Psoas muscle (tissue), 8 donors: ENCODE data around the gene PRKCH. TPM values are rescaled to one million over a fixed set of nuclear protein-coding genes. Genes with fewer than 3 reads are reported as not detected.

Source experiments
- ATAC-seq, 4 donors: fragments of 200-7000 bp; cut with Tn5 transposase; one replicate each; pipeline ENCODE4 v1.9.1; 2020; ENCODE audit warnings: moderate library complexity in 3 of 4, mild to moderate bottlenecking in 2 of 4
- DNase-seq, 2 donors: peaks; one replicate each; pipeline ENCODE4 v3.0.0-alpha.2; 2020
- H3K27ac ChIP-seq: fragments of 200-600 bp; one replicate; pipeline ENCODE4 v1.8.0; 2022
- H3K27me3 ChIP-seq, 3 donors: fragments of 200-600 bp in 1 of 3; one replicate each; pipeline versions ENCODE4 v1.6.1 to v1.8.0; 2013 to 2022; ENCODE audit warnings: low read length in 2 of 3, mild to moderate bottlenecking in 2 of 3, moderate library complexity in 1 of 3; ENCODE audit not compliant: insufficient read depth in 3 of 3
- H3K36me3 ChIP-seq, 2 donors: fragments of 200-600 bp in 1 of 2; one replicate each; pipeline versions ENCODE4 v1.6.1 to v1.8.0; 2013 to 2022; ENCODE audit warnings: low read depth in 1 of 2, mild to moderate bottlenecking in 1 of 2, moderate library complexity in 1 of 2; ENCODE audit not compliant: insufficient read depth in 1 of 2
- H3K4me1 ChIP-seq: fragments of 200-600 bp; one replicate; pipeline ENCODE4 v1.8.0; 2022
- H3K4me3 ChIP-seq: fragments of 200-600 bp; one replicate; pipeline ENCODE4 v1.8.0; 2022; ENCODE audit warnings: mild to moderate bottlenecking
- H3K9me3 ChIP-seq: fragments of 200-600 bp; one replicate; pipeline ENCODE4 v1.8.0; 2022
- CTCF ChIP-seq: fragments of 200-600 bp; IDR thresholded peaks from one replicate; pipeline ENCODE4 v1.8.0; 2022; ENCODE audit warnings: antibody characterized with exemption
- WGBS, 3 donors: extraction: QIAGEN DNeasy Blood & Tissue Kit; methylation state at CpG; one replicate each; pipeline versions ENCODE4 v1.1.6 to v1.1.7; 2013; 5-methylcytosine and 5-hydroxymethylcytosine counted together
- intact Hi-C, 2 donors: fragments of 100-400 bp; cut with DNase I; formaldehyde crosslinking; loops; one replicate each; pipeline versions ENCODE4 v1.11.0 to v1.14.2; 2022
- polyA plus RNA-seq, 3 donors: library from polyadenylated mRNA; stranded (reverse); fragments of 200-250 nt; gene quantifications; one replicate each; pipeline ENCODE4 v1.2.3, GENCODE V29; 2013
- total RNA-seq, 4 donors: library from RNA; stranded (reverse); fragmentation: NEBNext Ultra II Directional in 2 of 4; extraction: Animal tissue kit (Norgen Biotek cat#: 25700) in 2 of 4; gene quantifications; one replicate each; pipeline versions ENCODE4 v1.2.1 to v1.2.4, GENCODE V29; 2021 to 2023
- donor health status: healthy with polysubstance abuse.
- donor health status: DM: no; HTN: no; CAD: no; lungs with moderate emphysema.
- donor health status: Bipolar disorder and iron deficiency.
- donor health status: healthy.
- donor health status: DM: yes; HTN: yes; CAD: no.
- donor health status: DM: no; HTN: no; CAD: no.
- donor health status: DM: no; HTN: no; CAD: no.
- donor health status: DM: yes; HTN: yes; CAD: no.

Gene PRKCH
- total and polyA plus RNA-seq, 7 donors, result 5.9 to 17.9 (median 11.1) TPM

- ATAC-seq, result no peak
- no peak for TF ChIP-seq CTCF
- Histone ChIP-seq H3K27me3 (no peaks in the 10 kb centered on the region), H3K27ac (no peak overlapping the region), H3K9me3 (no peaks in the 10 kb centered on the region), H3K4me3 (no peak overlapping the region), H3K4me1 (peaks cover 11% of the 10 kb centered on the region), H3K36me3 (peaks cover 0 to 9% of the 10 kb centered on the region in 2 donors)
- intact Hi-C loops, result no loop called here
- WGBS, 3 donors, result 82 to 87% (median 85%) methylated on average over 8 of the region's 8 CpGs
- no peak for DNase-seq
Observed at GRCh38 chr14:61484826-61485584, 163.6 kb downstream of the PRKCH start.

GRCh38 chr14:61485661-61486060, 164.3 kb downstream of the PRKCH start:
- H3K27me3 ChIP-seq, result no peaks in the 10 kb centered on the region
- H3K36me3 ChIP-seq, result peaks cover 0 to 9% of the 10 kb centered on the region in 2 donors
- DNase-seq, result no peak
- no peaks in the 10 kb centered on the region for H3K9me3 ChIP-seq
- TF ChIP-seq CTCF, result no peak
- H3K27ac ChIP-seq, result no peak overlapping the region
- intact Hi-C loops, result no loop called here
- WGBS, 3 donors, result 77 to 84% (median 79%) methylated on average over 4 of the region's 4 CpGs
- no peak for ATAC-seq
- no peak overlapping the region for H3K4me3 ChIP-seq
- peaks cover 11% of the 10 kb centered on the region for H3K4me1 ChIP-seq

GRCh38 chr14:61486930-61487495, 165.6 kb downstream of the PRKCH start:
- Histone ChIP-seq H3K27me3 (no peaks in the 10 kb centered on the region), H3K4me3 (no peak overlapping the region), H3K36me3 (peaks cover 0 to 9% of the 10 kb centered on the region in 2 donors), H3K27ac (no peak overlapping the region), H3K9me3 (no peaks in the 10 kb centered on the region), H3K4me1 (peaks cover 11% of the 10 kb centered on the region)
- TF ChIP-seq CTCF, result no peak
- intact Hi-C loops, result no loop called here
- DNase-seq (no peak), ATAC-seq (no peak)
- WGBS, 3 donors, result 83 to 92% (median 86%) methylated on average over 5 of the region's 5 CpGs

GRCh38 chr14:61488417-61489401, 167.3 kb downstream of the PRKCH start:
- no peak for TF ChIP-seq CTCF
- intact Hi-C loops, result no loop called here
- Histone ChIP-seq H3K9me3 (no peaks in the 10 kb centered on the region), H3K4me3 (no peak overlapping the region), H3K27me3 (no peaks in the 10 kb centered on the region), H3K4me1 (peaks cover 11% of the 10 kb centered on the region), H3K36me3 (peaks cover 0 to 9% of the 10 kb centered on the region in 2 donors), H3K27ac (peak overlapping the region; percentile 49)
- peak in 1 of 4 donors; percentile 42 for ATAC-seq
- no peak for DNase-seq
- 65 to 78% (median 74%) methylated on average over 4 of the region's 4 CpGs for WGBS, 3 donors
